ENCODE measurements around the gene GALNTL6.

GRCh38 chr4:171948038-171948437 lies 134.8 kb downstream of the GALNTL6 start:
- TF ChIP-seq EZH2 (IDR thresholded peaks at IDR 0.05; ENCODE audit: insufficient read depth, low read length), result no peak
- no peak for TF ChIP-seq CTCF (IDR thresholded peaks at IDR 0.05; ENCODE audit: insufficient read depth, low read depth, low read length)
